NCI-H1436 (cell line): ENCODE results near the gene AK5.

Experiments
- DNase-seq: peaks from one replicate; lab custom pipeline; 2025; lab: John Stamatoyannopoulos, UW

The AK5 gene

GRCh38 chr1:77438236-77438913 lies 156.6 kb downstream of the AK5 start:
- DNase-seq: no peak

- DNase-seq: no peak
Measured at GRCh38 chr1:77446841-77447555, 165.2 kb downstream of the AK5 start.

- DNase-seq: no peak
Measured at GRCh38 chr1:77447669-77448068, 165.8 kb downstream of the AK5 start.

GRCh38 chr1:77459881-77460280 lies 178.1 kb downstream of the AK5 start:
- DNase-seq: no peak

GRCh38 chr1:77461691-77462090 lies 179.9 kb downstream of the AK5 start:
- DNase-seq: no peak

GRCh38 chr1:77463216-77463615 lies 181.4 kb downstream of the AK5 start:
- no peak for DNase-seq

- DNase-seq: no peak
Measured at GRCh38 chr1:77465139-77465538, 183.3 kb downstream of the AK5 start.

GRCh38 chr1:77465922-77466321 lies 184.1 kb downstream of the AK5 start:
- no peak for DNase-seq

- DNase-seq: no peak
Measured at GRCh38 chr1:77467021-77467595, 185.3 kb downstream of the AK5 start.

- DNase-seq: no peak
Measured at GRCh38 chr1:77467741-77468140, 185.9 kb downstream of the AK5 start.

- DNase-seq: no peak
Measured at GRCh38 chr1:77468257-77468948, 186.6 kb downstream of the AK5 start.

- no peak for DNase-seq
Measured at GRCh38 chr1:77468949-77469710, 187.3 kb downstream of the AK5 start.

GRCh38 chr1:77471691-77472090 lies 189.9 kb downstream of the AK5 start:
- no peak for DNase-seq

GRCh38 chr1:77473690-77474089 lies 191.9 kb downstream of the AK5 start:
- DNase-seq: no peak

- DNase-seq: no peak
Measured at GRCh38 chr1:77475641-77476040, 193.8 kb downstream of the AK5 start.

- DNase-seq: no peak
Measured at GRCh38 chr1:77476475-77476874, 194.7 kb downstream of the AK5 start.

GRCh38 chr1:77484334-77484733 lies 202.5 kb downstream of the AK5 start:
- DNase-seq: no peak

GRCh38 chr1:77484926-77485325 lies 203.1 kb downstream of the AK5 start:
- no peak for DNase-seq

- no peak for DNase-seq
Measured at GRCh38 chr1:77487631-77488030, 205.8 kb downstream of the AK5 start.

GRCh38 chr1:77489910-77490309 lies 208.1 kb downstream of the AK5 start:
- no peak for DNase-seq

GRCh38 chr1:77494026-77494425 lies 212.2 kb downstream of the AK5 start:
- DNase-seq: no peak

GRCh38 chr1:77498918-77499317 lies 217.1 kb downstream of the AK5 start:
- DNase-seq: no peak
